ENCODE data around the gene ATP6V1B1. TPM values are rescaled to one million over a fixed set of nuclear protein-coding genes. Genes with fewer than 3 reads are reported as not detected.

The ATP6V1B1 gene
- total RNA-seq, 1 experiment from 2014 or later = not detected

- Histone ChIP-seq H3K27me3 (ENCODE audit: low read length) (no peaks in the 10 kb centered on the region), H3F3A (ENCODE audit: low read length, unreplicated experiment) (no peaks in the 10 kb centered on the region), H3K79me2 (ENCODE audit: low read length) (no peaks in the 10 kb centered on the region), H3K27ac (ENCODE audit: low read length) (no peak overlapping the region), H3K4me1 (ENCODE audit: insufficient read depth, low read length) (no peaks in the 10 kb centered on the region), H2AFZ (ENCODE audit: low read length) (no peak overlapping the region), H3K9ac (ENCODE audit: low read length) (no peak overlapping the region), H3K4me3 (ENCODE audit: low read length) (no peak overlapping the region), H3K36me3 (ENCODE audit: low read depth, low read length) (no peaks in the 10 kb centered on the region), H4K20me1 (ENCODE audit: low read length) (no peaks in the 10 kb centered on the region), H3K4me2 (ENCODE audit: low read length) (no peak overlapping the region), H3K9me2 (replicated peaks; ENCODE audit: low read length) (no peaks in the 10 kb centered on the region), H3K9me3 (ENCODE audit: low read length) (no peaks in the 10 kb centered on the region)
- ChIA-PET POLR2A (ENCODE audit: unreplicated experiment) (no interaction called here), CTCF (no interaction called here)
- DNase-seq (no peak), ATAC-seq (no peak)
- BruUV-seq (replicated peaks) = no TSS peak
- intact Hi-C loops (cut with micrococcal nuclease) = no loop called here
- TF ChIP-seq EZH2phosphoT487 (IDR thresholded peaks at IDR 0.05; ENCODE audit: borderline replicate concordance, low read length) (no peak), EZH2 (IDR thresholded peaks at IDR 0.05; ENCODE audit: low read length, unreplicated experiment) (no peak), CTCF (conservative IDR thresholded peaks at IDR 0.05; ENCODE audit: low read depth, low read length) (peak; percentile 35)
Observed at GRCh38 chr2:70964596-70965386, 29.1 kb downstream of the ATP6V1B1 start.

- intact Hi-C loops (cut with micrococcal nuclease) = no loop called here
- Histone ChIP-seq H3F3A (ENCODE audit: low read length, unreplicated experiment) (no peaks in the 10 kb centered on the region), H3K9me2 (replicated peaks; ENCODE audit: low read length) (no peaks in the 10 kb centered on the region), H3K9ac (ENCODE audit: low read length) (no peak overlapping the region), H3K36me3 (ENCODE audit: low read depth, low read length) (no peaks in the 10 kb centered on the region), H3K4me1 (ENCODE audit: insufficient read depth, low read length) (no peaks in the 10 kb centered on the region), H2AFZ (ENCODE audit: low read length) (no peak overlapping the region), H3K27me3 (ENCODE audit: low read length) (no peaks in the 10 kb centered on the region), H3K9me3 (ENCODE audit: low read length) (no peaks in the 10 kb centered on the region), H3K27ac (ENCODE audit: low read length) (no peak overlapping the region), H3K79me2 (ENCODE audit: low read length) (no peaks in the 10 kb centered on the region), H3K4me2 (ENCODE audit: low read length) (no peak overlapping the region), H3K4me3 (ENCODE audit: low read length) (no peak overlapping the region), H4K20me1 (ENCODE audit: low read length) (no peaks in the 10 kb centered on the region)
- POLR2A ChIA-PET (ENCODE audit: unreplicated experiment) = no interaction called here
- DNase-seq (no peak), ATAC-seq (no peak)
- no TSS peak for BruUV-seq (replicated peaks)
- TF ChIP-seq EZH2 (IDR thresholded peaks at IDR 0.05; ENCODE audit: low read length, unreplicated experiment) (no peak), EZH2phosphoT487 (IDR thresholded peaks at IDR 0.05; ENCODE audit: borderline replicate concordance, low read length) (no peak), CTCF (conservative IDR thresholded peaks at IDR 0.05; ENCODE audit: low read depth, low read length) (no peak)
- CTCF ChIA-PET = no interaction called here
Observed at GRCh38 chr2:70965506-70965905, 29.8 kb downstream of the ATP6V1B1 start.

- H3K9me3 ChIP-seq (ENCODE audit: low read length) = no peaks in the 10 kb centered on the region
- no peak overlapping the region for H3K9ac ChIP-seq (ENCODE audit: low read length)
- ChIA-PET CTCF (interaction anchor here (0.9 kb wide), 1 partner anchor 19 kb away, joined by 3 read pairs; no protein-coding TSS in a partner anchor), POLR2A (ENCODE audit: unreplicated experiment) (no interaction called here)
- BruUV-seq (replicated peaks) = no TSS peak
- H4K20me1 ChIP-seq (ENCODE audit: low read length) = no peaks in the 10 kb centered on the region
- no peaks in the 10 kb centered on the region for H3K4me1 ChIP-seq (ENCODE audit: insufficient read depth, low read length)
- H3K36me3 ChIP-seq (ENCODE audit: low read depth, low read length) = no peaks in the 10 kb centered on the region
- no peaks in the 10 kb centered on the region for H3K9me2 ChIP-seq (replicated peaks; ENCODE audit: low read length)
- intact Hi-C loops (cut with micrococcal nuclease) = no loop called here
- H3K27me3 ChIP-seq (ENCODE audit: low read length) = no peaks in the 10 kb centered on the region
- no peak overlapping the region for H3K4me2 ChIP-seq (ENCODE audit: low read length)
- no peaks in the 10 kb centered on the region for H3F3A ChIP-seq (ENCODE audit: low read length, unreplicated experiment)
- H3K79me2 ChIP-seq (ENCODE audit: low read length) = no peaks in the 10 kb centered on the region
- TF ChIP-seq CTCF (conservative IDR thresholded peaks at IDR 0.05; ENCODE audit: low read depth, low read length) (no peak), EZH2phosphoT487 (IDR thresholded peaks at IDR 0.05; ENCODE audit: borderline replicate concordance, low read length) (no peak), EZH2 (IDR thresholded peaks at IDR 0.05; ENCODE audit: low read length, unreplicated experiment) (no peak)
- H2AFZ ChIP-seq (ENCODE audit: low read length) = no peak overlapping the region
- DNase-seq = no peak
- H3K27ac ChIP-seq (ENCODE audit: low read length) = no peak overlapping the region
- no peak for ATAC-seq
- H3K4me3 ChIP-seq (ENCODE audit: low read length) = no peak overlapping the region
Observed at GRCh38 chr2:70966681-70967080, 31.0 kb downstream of the ATP6V1B1 start.

Measured in PC-3 (cell line).